Breast epithelium (tissue), 3 donors: Measurements from ENCODE around the gene GRIK3.

Experiments used
- POLR2A ChIP-seq: fragments of 450-650 bp; IDR thresholded peaks from one replicate; pipeline ENCODE4 v1.6.1; 2016; ENCODE audit warnings: antibody characterized with exemption, mild to moderate bottlenecking, moderate library complexity
- TF ChIP-seq, protein P1 (sequence below), 3 donors: fragments of 450-650 bp; IDR thresholded peaks; one replicate each; pipeline ENCODE4 v1.5.1; 2016 to 2017; ENCODE audit warnings: antibody characterized with exemption in 3 of 3, mild to moderate bottlenecking in 3 of 3, moderate library complexity in 3 of 3

DNA sequence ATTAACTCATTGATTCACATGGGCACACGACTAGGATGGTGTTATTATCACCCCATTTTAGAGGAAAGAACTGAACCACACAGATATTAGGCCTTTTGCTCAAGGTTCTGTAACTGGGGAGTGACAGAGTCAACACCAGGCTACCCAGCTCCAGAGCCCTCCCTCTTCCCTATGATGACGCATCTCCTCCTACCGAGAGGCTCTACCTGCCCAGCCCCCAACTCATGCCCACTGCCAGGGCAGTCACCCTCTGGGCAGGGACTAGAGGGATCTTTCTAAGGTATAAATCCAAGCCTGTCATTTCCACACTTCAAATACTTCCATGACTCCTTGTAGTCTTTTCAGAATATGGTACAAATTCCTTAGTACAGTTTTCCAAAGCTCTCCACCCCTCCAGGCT lies 171.3 kb downstream of the GRIK3 start:
- TF ChIP-seq, protein P1, sequence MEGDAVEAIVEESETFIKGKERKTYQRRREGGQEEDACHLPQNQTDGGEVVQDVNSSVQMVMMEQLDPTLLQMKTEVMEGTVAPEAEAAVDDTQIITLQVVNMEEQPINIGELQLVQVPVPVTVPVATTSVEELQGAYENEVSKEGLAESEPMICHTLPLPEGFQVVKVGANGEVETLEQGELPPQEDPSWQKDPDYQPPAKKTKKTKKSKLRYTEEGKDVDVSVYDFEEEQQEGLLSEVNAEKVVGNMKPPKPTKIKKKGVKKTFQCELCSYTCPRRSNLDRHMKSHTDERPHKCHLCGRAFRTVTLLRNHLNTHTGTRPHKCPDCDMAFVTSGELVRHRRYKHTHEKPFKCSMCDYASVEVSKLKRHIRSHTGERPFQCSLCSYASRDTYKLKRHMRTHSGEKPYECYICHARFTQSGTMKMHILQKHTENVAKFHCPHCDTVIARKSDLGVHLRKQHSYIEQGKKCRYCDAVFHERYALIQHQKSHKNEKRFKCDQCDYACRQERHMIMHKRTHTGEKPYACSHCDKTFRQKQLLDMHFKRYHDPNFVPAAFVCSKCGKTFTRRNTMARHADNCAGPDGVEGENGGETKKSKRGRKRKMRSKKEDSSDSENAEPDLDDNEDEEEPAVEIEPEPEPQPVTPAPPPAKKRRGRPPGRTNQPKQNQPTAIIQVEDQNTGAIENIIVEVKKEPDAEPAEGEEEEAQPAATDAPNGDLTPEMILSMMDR (IDR thresholded peaks at IDR 0.05) = no peak
- no peak for TF ChIP-seq POLR2A
